Measurements from ENCODE around the gene KIAA1217. TPM values are rescaled to one million over a fixed set of nuclear protein-coding genes. Genes with fewer than 3 reads are reported as not detected.

The KIAA1217 gene
- total RNA-seq, 1 experiment from 2014 or later: 23.4 TPM

DNA sequence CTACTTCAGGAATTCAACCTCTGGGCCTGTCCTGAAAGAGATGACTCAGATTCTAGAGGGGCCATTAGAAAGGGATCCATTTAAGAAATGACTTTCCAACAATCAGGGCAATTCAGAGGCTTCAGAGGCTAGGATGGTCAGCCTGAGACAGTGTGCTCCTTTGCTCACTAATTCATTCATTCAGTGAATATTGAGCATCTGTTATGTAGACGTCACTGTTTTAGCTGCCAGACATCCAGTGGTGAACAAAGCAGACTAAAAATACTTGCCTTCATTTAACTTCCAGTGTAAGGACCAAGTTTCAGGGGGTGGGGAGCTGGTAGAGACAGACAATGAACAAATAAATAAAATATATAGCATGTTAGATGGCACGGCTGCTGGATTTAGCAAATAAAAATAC lies 1.6 kb downstream of the KIAA1217 start:
- Mint-ChIP-seq H3K27ac (no peak overlapping the region), H3K4me3 (no peak overlapping the region), H3K36me3 (peaks cover 7% of the 10 kb centered on the region), H3K9me3 (peaks cover 8% of the 10 kb centered on the region), H3K27me3 (ENCODE audit: low read depth) (no peaks in the 10 kb centered on the region), H3K4me1 (peaks cover 74% of the 10 kb centered on the region)
- ATAC-seq (no peak), DNase-seq (ENCODE audit: low spot score) (no peak)
- ChIA-PET CTCF (interaction anchor here (1.4 kb wide), 1 partner anchor 8 kb away, joined by 6 read pairs; no protein-coding TSS in a partner anchor), POLR2A (interaction anchor here (0.6 kb wide), 1 partner anchor 256 kb away, joined by 7 read pairs; no protein-coding TSS in a partner anchor)
- no peak for TF ChIP-seq TEAD1 (CRISPR knock-in tag; IDR thresholded peaks at IDR 0.05)
- TF ChIP-seq SMAD3 (CRISPR knock-in tag; IDR thresholded peaks at IDR 0.05; ENCODE audit: borderline replicate concordance): no peak
- TF ChIP-seq, protein P1, sequence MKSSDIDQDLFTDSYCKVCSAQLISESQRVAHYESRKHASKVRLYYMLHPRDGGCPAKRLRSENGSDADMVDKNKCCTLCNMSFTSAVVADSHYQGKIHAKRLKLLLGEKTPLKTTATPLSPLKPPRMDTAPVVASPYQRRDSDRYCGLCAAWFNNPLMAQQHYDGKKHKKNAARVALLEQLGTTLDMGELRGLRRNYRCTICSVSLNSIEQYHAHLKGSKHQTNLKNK (CRISPR knock-in tag; IDR thresholded peaks at IDR 0.05): no peak
- TF ChIP-seq, protein P2, sequence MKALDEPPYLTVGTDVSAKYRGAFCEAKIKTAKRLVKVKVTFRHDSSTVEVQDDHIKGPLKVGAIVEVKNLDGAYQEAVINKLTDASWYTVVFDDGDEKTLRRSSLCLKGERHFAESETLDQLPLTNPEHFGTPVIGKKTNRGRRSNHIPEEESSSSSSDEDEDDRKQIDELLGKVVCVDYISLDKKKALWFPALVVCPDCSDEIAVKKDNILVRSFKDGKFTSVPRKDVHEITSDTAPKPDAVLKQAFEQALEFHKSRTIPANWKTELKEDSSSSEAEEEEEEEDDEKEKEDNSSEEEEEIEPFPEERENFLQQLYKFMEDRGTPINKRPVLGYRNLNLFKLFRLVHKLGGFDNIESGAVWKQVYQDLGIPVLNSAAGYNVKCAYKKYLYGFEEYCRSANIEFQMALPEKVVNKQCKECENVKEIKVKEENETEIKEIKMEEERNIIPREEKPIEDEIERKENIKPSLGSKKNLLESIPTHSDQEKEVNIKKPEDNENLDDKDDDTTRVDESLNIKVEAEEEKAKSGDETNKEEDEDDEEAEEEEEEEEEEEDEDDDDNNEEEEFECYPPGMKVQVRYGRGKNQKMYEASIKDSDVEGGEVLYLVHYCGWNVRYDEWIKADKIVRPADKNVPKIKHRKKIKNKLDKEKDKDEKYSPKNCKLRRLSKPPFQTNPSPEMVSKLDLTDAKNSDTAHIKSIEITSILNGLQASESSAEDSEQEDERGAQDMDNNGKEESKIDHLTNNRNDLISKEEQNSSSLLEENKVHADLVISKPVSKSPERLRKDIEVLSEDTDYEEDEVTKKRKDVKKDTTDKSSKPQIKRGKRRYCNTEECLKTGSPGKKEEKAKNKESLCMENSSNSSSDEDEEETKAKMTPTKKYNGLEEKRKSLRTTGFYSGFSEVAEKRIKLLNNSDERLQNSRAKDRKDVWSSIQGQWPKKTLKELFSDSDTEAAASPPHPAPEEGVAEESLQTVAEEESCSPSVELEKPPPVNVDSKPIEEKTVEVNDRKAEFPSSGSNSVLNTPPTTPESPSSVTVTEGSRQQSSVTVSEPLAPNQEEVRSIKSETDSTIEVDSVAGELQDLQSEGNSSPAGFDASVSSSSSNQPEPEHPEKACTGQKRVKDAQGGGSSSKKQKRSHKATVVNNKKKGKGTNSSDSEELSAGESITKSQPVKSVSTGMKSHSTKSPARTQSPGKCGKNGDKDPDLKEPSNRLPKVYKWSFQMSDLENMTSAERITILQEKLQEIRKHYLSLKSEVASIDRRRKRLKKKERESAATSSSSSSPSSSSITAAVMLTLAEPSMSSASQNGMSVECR (CRISPR knock-in tag; IDR thresholded peaks at IDR 0.05; ENCODE audit: borderline replicate concordance): no peak
- TF ChIP-seq, protein P3, sequence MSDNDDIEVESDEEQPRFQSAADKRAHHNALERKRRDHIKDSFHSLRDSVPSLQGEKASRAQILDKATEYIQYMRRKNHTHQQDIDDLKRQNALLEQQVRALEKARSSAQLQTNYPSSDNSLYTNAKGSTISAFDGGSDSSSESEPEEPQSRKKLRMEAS (CRISPR knock-in tag; IDR thresholded peaks at IDR 0.05): no peak
- TF ChIP-seq, protein P4, sequence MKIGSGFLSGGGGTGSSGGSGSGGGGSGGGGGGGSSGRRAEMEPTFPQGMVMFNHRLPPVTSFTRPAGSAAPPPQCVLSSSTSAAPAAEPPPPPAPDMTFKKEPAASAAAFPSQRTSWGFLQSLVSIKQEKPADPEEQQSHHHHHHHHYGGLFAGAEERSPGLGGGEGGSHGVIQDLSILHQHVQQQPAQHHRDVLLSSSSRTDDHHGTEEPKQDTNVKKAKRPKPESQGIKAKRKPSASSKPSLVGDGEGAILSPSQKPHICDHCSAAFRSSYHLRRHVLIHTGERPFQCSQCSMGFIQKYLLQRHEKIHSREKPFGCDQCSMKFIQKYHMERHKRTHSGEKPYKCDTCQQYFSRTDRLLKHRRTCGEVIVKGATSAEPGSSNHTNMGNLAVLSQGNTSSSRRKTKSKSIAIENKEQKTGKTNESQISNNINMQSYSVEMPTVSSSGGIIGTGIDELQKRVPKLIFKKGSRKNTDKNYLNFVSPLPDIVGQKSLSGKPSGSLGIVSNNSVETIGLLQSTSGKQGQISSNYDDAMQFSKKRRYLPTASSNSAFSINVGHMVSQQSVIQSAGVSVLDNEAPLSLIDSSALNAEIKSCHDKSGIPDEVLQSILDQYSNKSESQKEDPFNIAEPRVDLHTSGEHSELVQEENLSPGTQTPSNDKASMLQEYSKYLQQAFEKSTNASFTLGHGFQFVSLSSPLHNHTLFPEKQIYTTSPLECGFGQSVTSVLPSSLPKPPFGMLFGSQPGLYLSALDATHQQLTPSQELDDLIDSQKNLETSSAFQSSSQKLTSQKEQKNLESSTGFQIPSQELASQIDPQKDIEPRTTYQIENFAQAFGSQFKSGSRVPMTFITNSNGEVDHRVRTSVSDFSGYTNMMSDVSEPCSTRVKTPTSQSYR (CRISPR knock-in tag; IDR thresholded peaks at IDR 0.05): no peak
- no peak for TF ChIP-seq GABPB1 (CRISPR knock-in tag; IDR thresholded peaks at IDR 0.05)
- TF ChIP-seq NFYB (CRISPR knock-in tag; conservative IDR thresholded peaks at IDR 0.05; ENCODE audit: low read depth): no peak
- TF ChIP-seq, protein P5, sequence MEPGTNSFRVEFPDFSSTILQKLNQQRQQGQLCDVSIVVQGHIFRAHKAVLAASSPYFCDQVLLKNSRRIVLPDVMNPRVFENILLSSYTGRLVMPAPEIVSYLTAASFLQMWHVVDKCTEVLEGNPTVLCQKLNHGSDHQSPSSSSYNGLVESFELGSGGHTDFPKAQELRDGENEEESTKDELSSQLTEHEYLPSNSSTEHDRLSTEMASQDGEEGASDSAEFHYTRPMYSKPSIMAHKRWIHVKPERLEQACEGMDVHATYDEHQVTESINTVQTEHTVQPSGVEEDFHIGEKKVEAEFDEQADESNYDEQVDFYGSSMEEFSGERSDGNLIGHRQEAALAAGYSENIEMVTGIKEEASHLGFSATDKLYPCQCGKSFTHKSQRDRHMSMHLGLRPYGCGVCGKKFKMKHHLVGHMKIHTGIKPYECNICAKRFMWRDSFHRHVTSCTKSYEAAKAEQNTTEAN (CRISPR knock-in tag; IDR thresholded peaks at IDR 0.05): no peak
- no peak for TF ChIP-seq GTF2I (CRISPR knock-in tag; conservative IDR thresholded peaks at IDR 0.05)
- TF ChIP-seq, protein P6, sequence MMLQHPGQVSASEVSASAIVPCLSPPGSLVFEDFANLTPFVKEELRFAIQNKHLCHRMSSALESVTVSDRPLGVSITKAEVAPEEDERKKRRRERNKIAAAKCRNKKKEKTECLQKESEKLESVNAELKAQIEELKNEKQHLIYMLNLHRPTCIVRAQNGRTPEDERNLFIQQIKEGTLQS (CRISPR knock-in tag; conservative IDR thresholded peaks at IDR 0.05): no peak
- TF ChIP-seq FOXJ3 (CRISPR knock-in tag; IDR thresholded peaks at IDR 0.05; ENCODE audit: borderline replicate concordance): no peak
- no peak for TF ChIP-seq HMGA2 (CRISPR knock-in tag; IDR thresholded peaks at IDR 0.05)
- TF ChIP-seq, protein P7, sequence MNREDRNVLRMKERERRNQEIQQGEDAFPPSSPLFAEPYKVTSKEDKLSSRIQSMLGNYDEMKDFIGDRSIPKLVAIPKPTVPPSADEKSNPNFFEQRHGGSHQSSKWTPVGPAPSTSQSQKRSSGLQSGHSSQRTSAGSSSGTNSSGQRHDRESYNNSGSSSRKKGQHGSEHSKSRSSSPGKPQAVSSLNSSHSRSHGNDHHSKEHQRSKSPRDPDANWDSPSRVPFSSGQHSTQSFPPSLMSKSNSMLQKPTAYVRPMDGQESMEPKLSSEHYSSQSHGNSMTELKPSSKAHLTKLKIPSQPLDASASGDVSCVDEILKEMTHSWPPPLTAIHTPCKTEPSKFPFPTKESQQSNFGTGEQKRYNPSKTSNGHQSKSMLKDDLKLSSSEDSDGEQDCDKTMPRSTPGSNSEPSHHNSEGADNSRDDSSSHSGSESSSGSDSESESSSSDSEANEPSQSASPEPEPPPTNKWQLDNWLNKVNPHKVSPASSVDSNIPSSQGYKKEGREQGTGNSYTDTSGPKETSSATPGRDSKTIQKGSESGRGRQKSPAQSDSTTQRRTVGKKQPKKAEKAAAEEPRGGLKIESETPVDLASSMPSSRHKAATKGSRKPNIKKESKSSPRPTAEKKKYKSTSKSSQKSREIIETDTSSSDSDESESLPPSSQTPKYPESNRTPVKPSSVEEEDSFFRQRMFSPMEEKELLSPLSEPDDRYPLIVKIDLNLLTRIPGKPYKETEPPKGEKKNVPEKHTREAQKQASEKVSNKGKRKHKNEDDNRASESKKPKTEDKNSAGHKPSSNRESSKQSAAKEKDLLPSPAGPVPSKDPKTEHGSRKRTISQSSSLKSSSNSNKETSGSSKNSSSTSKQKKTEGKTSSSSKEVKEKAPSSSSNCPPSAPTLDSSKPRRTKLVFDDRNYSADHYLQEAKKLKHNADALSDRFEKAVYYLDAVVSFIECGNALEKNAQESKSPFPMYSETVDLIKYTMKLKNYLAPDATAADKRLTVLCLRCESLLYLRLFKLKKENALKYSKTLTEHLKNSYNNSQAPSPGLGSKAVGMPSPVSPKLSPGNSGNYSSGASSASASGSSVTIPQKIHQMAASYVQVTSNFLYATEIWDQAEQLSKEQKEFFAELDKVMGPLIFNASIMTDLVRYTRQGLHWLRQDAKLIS (CRISPR knock-in tag; IDR thresholded peaks at IDR 0.05; ENCODE audit: borderline replicate concordance): no peak
